WTC11 (cell line): ENCODE data around the gene HOXC11. TPM values are rescaled to one million over a fixed set of nuclear protein-coding genes. Genes with fewer than 3 reads are reported as not detected.

Source experiments
- ATAC-seq: fragments of 200-7000 bp; cut with Tn5 transposase; 2 replicates; pipeline ENCODE4 v1.10.0; 2021; ENCODE audit warnings: mild to moderate bottlenecking, moderate library complexity
- CTCF ChIA-PET: fragments of 300-600 bp; sonication (Branson Sonifier 250); formaldehyde crosslinking; loops from one replicate; lab custom pipeline; 2021; ENCODE audit warnings: antibody characterized with exemption; lab: Charles Lee
- POLR2A ChIA-PET: fragments of 350-600 bp; sonication (Branson Sonifier 250); formaldehyde crosslinking; loops from one replicate; lab custom pipeline; 2021; ENCODE audit warnings: antibody characterized with exemption; lab: Charles Lee
- DNase-seq: peaks from one replicate; pipeline ENCODE4 v3.0.0; 2021; ENCODE audit warnings: low spot score
- H3K27ac Mint-ChIP-seq: 2 replicates; pipeline ENCODE4 v1.8.0; 2021; ENCODE audit warnings: mixed read lengths
- H3K27me3 Mint-ChIP-seq: 2 replicates; pipeline ENCODE4 v1.8.0; 2021; ENCODE audit warnings: low read depth, mild to moderate bottlenecking, moderate library complexity, mixed read lengths
- H3K36me3 Mint-ChIP-seq: 2 replicates; pipeline ENCODE4 v1.8.0; 2021; ENCODE audit warnings: mixed read lengths
- H3K4me1 Mint-ChIP-seq: 2 replicates; pipeline ENCODE4 v1.8.0; 2022; ENCODE audit warnings: mixed read lengths
- H3K4me3 Mint-ChIP-seq: 2 replicates; pipeline ENCODE4 v1.8.0; 2021; ENCODE audit warnings: mild to moderate bottlenecking, moderate library complexity, mixed read lengths
- H3K9me3 Mint-ChIP-seq: 2 replicates; pipeline ENCODE4 v1.8.0; 2021; ENCODE audit warnings: mixed read lengths
- GABPB1 ChIP-seq: sonication (generic); formaldehyde crosslinking; IDR thresholded peaks from 2 replicates; pipeline ENCODE4 v1.8.1; 2023; ENCODE audit warnings: mild to moderate bottlenecking, missing genetic modification reagents
- JUN ChIP-seq: sonication (generic); formaldehyde crosslinking; IDR thresholded peaks from 2 replicates; pipeline ENCODE4 v1.8.0; 2023; ENCODE audit warnings: mild to moderate bottlenecking, missing genetic modification reagents
- KAT7 ChIP-seq: sonication (generic); formaldehyde crosslinking; IDR thresholded peaks from 2 replicates; pipeline ENCODE4 v1.8.1; 2023; ENCODE audit warnings: missing genetic modification reagents, mild to moderate bottlenecking, borderline replicate concordance
- NR1H2 ChIP-seq: sonication (generic); formaldehyde crosslinking; IDR thresholded peaks from 2 replicates; pipeline ENCODE4 v1.9.0; 2021; ENCODE audit warnings: mild to moderate bottlenecking, moderate library complexity, missing genetic modification reagents
- NR3C1 ChIP-seq: sonication (generic); formaldehyde crosslinking; conservative IDR thresholded peaks from 2 replicates; pipeline ENCODE4 v1.8.1; 2023; ENCODE audit warnings: low read depth, mild to moderate bottlenecking, missing genetic modification reagents
- RORB ChIP-seq: fragments of 250-450 bp; sonication (Bioruptor Pico); IDR thresholded peaks from 2 replicates; pipeline ENCODE4 v1.9.0; 2021; ENCODE audit warnings: mild to moderate bottlenecking
- SOX15 ChIP-seq: fragments of 250-450 bp; sonication (Bioruptor Pico); IDR thresholded peaks from 2 replicates; pipeline ENCODE4 v1.9.0; 2021; ENCODE audit warnings: mild to moderate bottlenecking
- TEAD4 ChIP-seq: sonication (generic); formaldehyde crosslinking; IDR thresholded peaks from 2 replicates; pipeline ENCODE4 v1.8.0; 2022; ENCODE audit warnings: mild to moderate bottlenecking, missing genetic modification reagents
- ZNF121 ChIP-seq: sonication (generic); formaldehyde crosslinking; IDR thresholded peaks from 2 replicates; pipeline ENCODE4 v1.8.0; 2023; ENCODE audit warnings: missing genetic modification reagents
- ZNF138 ChIP-seq: sonication (generic); formaldehyde crosslinking; conservative IDR thresholded peaks from 2 replicates; pipeline ENCODE4 v1.8.1; 2022; ENCODE audit warnings: mild to moderate bottlenecking, moderate library complexity, missing genetic modification reagents
- ZNF263 ChIP-seq: sonication (generic); formaldehyde crosslinking; IDR thresholded peaks from 2 replicates; pipeline ENCODE4 v1.8.1; 2022; ENCODE audit warnings: low read depth, mild to moderate bottlenecking, moderate library complexity, missing genetic modification reagents
- total RNA-seq: library from RNA; stranded (reverse); gene quantifications from 3 replicates; pipeline ENCODE4 v1.2.3, GENCODE V29; 2021
- TF ChIP-seq, protein P1 (sequence below): sonication (generic); formaldehyde crosslinking; IDR thresholded peaks from 2 replicates; pipeline ENCODE4 v1.8.0; 2023; ENCODE audit warnings: missing genetic modification reagents, mild to moderate bottlenecking, borderline replicate concordance
- TF ChIP-seq, protein P2 (sequence below): sonication (generic); formaldehyde crosslinking; IDR thresholded peaks from 2 replicates; pipeline ENCODE4 v1.8.1; 2023; ENCODE audit warnings: mild to moderate bottlenecking, moderate library complexity, missing genetic modification reagents
- TF ChIP-seq, protein P3 (sequence below): fragments of 250-450 bp; sonication (Bioruptor Pico); IDR thresholded peaks from 2 replicates; pipeline ENCODE4 v1.9.0; 2021; ENCODE audit warnings: moderate library complexity, mild to moderate bottlenecking, inconsistent platforms, borderline replicate concordance
- TF ChIP-seq, protein P4 (sequence below): sonication (generic); formaldehyde crosslinking; IDR thresholded peaks from 2 replicates; pipeline ENCODE4 v1.8.1; 2023; ENCODE audit warnings: mild to moderate bottlenecking, missing genetic modification reagents

HOXC11 gene
- total RNA-seq, 1 experiment from 2014 or later, result not detected

DNA sequence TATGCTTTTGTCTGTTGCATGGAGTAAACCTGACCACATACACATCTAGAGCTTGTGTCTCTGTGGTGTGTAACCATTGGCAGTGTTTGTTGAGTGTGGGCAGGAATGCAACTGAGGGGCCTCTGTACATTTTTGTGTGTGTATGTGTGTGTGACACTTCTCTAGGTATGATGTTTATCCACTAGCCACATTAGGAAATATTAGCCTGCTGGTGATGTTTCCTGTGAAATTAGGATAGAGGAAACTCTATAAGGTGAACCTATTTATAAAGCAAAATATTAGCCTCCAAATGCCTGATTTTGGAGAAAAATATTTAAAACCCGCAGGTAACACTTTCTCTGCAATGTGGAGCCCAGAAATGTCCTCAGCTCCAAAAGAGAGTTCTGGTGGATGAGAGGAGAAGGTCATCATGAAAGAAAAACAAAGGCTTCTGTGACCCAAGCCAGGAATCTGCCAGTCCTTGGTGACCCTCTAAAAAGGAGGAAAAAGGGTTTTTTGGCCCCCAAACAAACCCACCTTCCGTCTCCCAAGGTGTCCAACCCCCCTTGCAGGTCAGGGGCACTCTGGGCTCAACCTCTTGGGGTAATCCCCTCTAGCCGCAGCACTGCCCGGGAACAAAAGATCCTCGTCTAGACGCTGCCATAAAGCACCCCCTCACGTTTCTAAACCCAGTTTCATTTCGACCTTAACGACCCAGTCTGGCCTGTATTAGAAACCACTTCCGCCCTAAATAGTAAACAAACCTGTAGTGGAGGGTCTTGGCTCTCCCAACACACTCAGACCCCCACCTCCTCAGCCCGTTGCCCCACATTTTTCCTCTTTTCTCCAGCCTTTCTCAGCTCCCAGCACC, 4.9 kb downstream of the HOXC11 start (continued):
- TF ChIP-seq, protein P1, sequence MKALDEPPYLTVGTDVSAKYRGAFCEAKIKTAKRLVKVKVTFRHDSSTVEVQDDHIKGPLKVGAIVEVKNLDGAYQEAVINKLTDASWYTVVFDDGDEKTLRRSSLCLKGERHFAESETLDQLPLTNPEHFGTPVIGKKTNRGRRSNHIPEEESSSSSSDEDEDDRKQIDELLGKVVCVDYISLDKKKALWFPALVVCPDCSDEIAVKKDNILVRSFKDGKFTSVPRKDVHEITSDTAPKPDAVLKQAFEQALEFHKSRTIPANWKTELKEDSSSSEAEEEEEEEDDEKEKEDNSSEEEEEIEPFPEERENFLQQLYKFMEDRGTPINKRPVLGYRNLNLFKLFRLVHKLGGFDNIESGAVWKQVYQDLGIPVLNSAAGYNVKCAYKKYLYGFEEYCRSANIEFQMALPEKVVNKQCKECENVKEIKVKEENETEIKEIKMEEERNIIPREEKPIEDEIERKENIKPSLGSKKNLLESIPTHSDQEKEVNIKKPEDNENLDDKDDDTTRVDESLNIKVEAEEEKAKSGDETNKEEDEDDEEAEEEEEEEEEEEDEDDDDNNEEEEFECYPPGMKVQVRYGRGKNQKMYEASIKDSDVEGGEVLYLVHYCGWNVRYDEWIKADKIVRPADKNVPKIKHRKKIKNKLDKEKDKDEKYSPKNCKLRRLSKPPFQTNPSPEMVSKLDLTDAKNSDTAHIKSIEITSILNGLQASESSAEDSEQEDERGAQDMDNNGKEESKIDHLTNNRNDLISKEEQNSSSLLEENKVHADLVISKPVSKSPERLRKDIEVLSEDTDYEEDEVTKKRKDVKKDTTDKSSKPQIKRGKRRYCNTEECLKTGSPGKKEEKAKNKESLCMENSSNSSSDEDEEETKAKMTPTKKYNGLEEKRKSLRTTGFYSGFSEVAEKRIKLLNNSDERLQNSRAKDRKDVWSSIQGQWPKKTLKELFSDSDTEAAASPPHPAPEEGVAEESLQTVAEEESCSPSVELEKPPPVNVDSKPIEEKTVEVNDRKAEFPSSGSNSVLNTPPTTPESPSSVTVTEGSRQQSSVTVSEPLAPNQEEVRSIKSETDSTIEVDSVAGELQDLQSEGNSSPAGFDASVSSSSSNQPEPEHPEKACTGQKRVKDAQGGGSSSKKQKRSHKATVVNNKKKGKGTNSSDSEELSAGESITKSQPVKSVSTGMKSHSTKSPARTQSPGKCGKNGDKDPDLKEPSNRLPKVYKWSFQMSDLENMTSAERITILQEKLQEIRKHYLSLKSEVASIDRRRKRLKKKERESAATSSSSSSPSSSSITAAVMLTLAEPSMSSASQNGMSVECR (CRISPR knock-in tag), result no peak

DNA sequence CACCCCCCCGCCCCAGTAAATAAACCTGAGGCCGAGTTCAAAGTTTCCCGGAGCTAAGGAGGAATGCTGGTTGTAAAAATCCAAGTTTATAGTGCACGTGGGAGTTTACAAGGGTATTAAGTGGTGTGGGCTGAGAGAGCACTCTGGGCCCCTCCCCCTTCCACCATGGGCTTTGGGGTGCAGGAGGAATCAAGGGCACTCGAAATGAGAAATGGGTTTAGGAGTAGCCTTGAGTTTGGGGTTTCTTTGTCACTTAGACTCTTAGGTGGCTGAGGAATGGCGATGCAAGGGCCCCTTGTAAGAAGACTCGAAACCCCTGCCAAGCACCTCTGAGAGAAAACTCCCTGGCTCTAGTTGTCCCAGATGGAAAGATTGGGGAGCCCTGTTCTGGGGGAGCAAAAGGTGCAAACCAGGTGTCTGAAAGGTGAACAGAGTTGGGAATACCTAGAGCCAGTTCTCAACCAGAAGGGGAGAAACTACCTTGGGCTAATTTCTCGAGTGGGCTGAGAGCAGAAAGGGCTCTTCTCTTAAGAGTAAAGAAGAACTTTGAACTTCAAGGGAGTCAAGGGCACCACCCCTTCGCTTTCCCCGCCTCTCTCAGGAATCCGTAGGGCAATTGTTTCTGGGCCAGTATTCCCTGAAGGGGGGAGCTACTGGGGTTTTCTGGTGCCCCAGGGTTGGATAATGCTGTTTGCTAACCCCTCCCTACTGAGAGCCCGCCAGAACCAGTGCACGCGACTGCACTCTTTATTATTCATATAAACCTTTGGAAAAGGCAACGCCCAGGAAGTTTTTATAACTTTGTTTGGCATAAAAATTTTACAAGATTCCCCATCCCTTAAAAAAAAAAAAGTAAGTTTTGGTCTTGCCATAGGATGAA, 5.8 kb downstream of the HOXC11 start:
- TF ChIP-seq, protein P2, sequence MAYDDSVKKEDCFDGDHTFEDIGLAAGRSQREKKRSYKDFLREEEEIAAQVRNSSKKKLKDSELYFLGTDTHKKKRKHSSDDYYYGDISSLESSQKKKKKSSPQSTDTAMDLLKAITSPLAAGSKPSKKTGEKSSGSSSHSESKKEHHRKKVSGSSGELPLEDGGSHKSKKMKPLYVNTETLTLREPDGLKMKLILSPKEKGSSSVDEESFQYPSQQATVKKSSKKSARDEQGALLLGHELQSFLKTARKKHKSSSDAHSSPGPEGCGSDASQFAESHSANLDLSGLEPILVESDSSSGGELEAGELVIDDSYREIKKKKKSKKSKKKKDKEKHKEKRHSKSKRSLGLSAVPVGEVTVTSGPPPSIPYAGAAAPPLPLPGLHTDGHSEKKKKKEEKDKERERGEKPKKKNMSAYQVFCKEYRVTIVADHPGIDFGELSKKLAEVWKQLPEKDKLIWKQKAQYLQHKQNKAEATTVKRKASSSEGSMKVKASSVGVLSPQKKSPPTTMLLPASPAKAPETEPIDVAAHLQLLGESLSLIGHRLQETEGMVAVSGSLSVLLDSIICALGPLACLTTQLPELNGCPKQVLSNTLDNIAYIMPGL (CRISPR knock-in tag), result no peak
- no peak for TF ChIP-seq SOX15 (CRISPR knock-in tag)
- no peak for TF ChIP-seq GABPB1 (CRISPR knock-in tag)
- no peak for TF ChIP-seq NR1H2 (CRISPR knock-in tag)
- TF ChIP-seq JUN (CRISPR knock-in tag), result no peak
- TF ChIP-seq, protein P3, sequence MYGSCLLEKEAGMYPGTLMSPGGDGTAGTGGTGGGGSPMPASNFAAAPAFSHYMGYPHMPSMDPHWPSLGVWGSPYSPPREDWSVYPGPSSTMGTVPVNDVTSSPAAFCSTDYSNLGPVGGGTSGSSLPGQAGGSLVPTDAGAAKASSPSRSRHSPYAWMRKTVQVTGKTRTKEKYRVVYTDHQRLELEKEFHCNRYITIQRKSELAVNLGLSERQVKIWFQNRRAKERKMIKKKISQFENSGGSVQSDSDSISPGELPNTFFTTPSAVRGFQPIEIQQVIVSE, result no peak
- TF ChIP-seq ZNF138 (CRISPR knock-in tag), result no peak
- TF ChIP-seq NR3C1 (CRISPR knock-in tag), result no peak
- TF ChIP-seq, protein P4, sequence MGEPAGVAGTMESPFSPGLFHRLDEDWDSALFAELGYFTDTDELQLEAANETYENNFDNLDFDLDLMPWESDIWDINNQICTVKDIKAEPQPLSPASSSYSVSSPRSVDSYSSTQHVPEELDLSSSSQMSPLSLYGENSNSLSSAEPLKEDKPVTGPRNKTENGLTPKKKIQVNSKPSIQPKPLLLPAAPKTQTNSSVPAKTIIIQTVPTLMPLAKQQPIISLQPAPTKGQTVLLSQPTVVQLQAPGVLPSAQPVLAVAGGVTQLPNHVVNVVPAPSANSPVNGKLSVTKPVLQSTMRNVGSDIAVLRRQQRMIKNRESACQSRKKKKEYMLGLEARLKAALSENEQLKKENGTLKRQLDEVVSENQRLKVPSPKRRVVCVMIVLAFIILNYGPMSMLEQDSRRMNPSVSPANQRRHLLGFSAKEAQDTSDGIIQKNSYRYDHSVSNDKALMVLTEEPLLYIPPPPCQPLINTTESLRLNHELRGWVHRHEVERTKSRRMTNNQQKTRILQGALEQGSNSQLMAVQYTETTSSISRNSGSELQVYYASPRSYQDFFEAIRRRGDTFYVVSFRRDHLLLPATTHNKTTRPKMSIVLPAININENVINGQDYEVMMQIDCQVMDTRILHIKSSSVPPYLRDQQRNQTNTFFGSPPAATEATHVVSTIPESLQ, result no peak
- no peak for TF ChIP-seq ZNF121 (CRISPR knock-in tag)
- TF ChIP-seq RORB, result no peak
- TF ChIP-seq KAT7 (CRISPR knock-in tag), result no peak
- no peak for TF ChIP-seq TEAD4 (CRISPR knock-in tag)
- TF ChIP-seq ZNF263 (CRISPR knock-in tag), result no peak
- peaks cover 24% of the 10 kb centered on the region for H3K4me1 Mint-ChIP-seq
- DNase-seq (no peak), ATAC-seq (no peak)
- H3K9me3 Mint-ChIP-seq, result no peaks in the 10 kb centered on the region
- POLR2A ChIA-PET, result no interaction called here
- H3K27me3 Mint-ChIP-seq, result peaks cover 100% of the 10 kb centered on the region
- no peaks in the 10 kb centered on the region for H3K36me3 Mint-ChIP-seq
- H3K4me3 Mint-ChIP-seq, result no peak overlapping the region
- CTCF ChIA-PET, result interaction anchor here (1.5 kb wide), 1 partner anchor 229 kb away, joined by 3 read pairs; no protein-coding TSS in a partner anchor
- no peak overlapping the region for H3K27ac Mint-ChIP-seq
